Pons (tissue), 1 donor: ENCODE data around the gene ZBTB46.
"Not testable (repeated sequence)": the region's sequence is repeated elsewhere in the genome, so short reads cannot be mapped to it uniquely, and the experiment has no call there.

Experiments
- DNase-seq: peaks from one replicate; pipeline ENCODE4 v3.0.0-alpha.2; 2016; ENCODE audit warnings: low spot score

Gene ZBTB46

GRCh38 chr20:63858393-63859165, 27.5 kb upstream of the ZBTB46 start:
- DNase-seq = no peak

GRCh38 chr20:63857764-63858392, 26.8 kb upstream of the ZBTB46 start:
- no peak for DNase-seq

- no peak for DNase-seq
Measured at GRCh38 chr20:63856098-63856511, 25.0 kb upstream of the ZBTB46 start.

GRCh38 chr20:63855363-63856097, 24.5 kb upstream of the ZBTB46 start:
- DNase-seq = no peak

- no peak for DNase-seq
Measured at GRCh38 chr20:63854766-63855362, 23.8 kb upstream of the ZBTB46 start.

- peak; percentile 32 for DNase-seq
Measured at GRCh38 chr20:63854069-63854765, 23.2 kb upstream of the ZBTB46 start.

- not testable (repeated sequence) for DNase-seq
Measured at GRCh38 chr20:63853733-63854068, 22.6 kb upstream of the ZBTB46 start.

GRCh38 chr20:63851548-63851943, 20.5 kb upstream of the ZBTB46 start:
- DNase-seq = not testable (repeated sequence)

- DNase-seq = no peak
Measured at GRCh38 chr20:63850689-63851547, 19.9 kb upstream of the ZBTB46 start.

GRCh38 chr20:63848003-63848911, 17.2 kb upstream of the ZBTB46 start:
- no peak for DNase-seq

GRCh38 chr20:63847237-63848002, 16.4 kb upstream of the ZBTB46 start:
- DNase-seq = no peak

GRCh38 chr20:63846888-63847236, 15.8 kb upstream of the ZBTB46 start:
- no peak for DNase-seq

GRCh38 chr20:63846128-63846771, 15.2 kb upstream of the ZBTB46 start:
- no peak for DNase-seq

GRCh38 chr20:63844511-63844991, 13.5 kb upstream of the ZBTB46 start:
- no peak for DNase-seq

- no peak for DNase-seq
Measured at GRCh38 chr20:63843778-63844177, 12.7 kb upstream of the ZBTB46 start.

GRCh38 chr20:63843222-63843621, 12.2 kb upstream of the ZBTB46 start:
- no peak for DNase-seq

- DNase-seq = no peak
Measured at GRCh38 chr20:63842258-63842657, 11.2 kb upstream of the ZBTB46 start.

- DNase-seq = no peak
Measured at GRCh38 chr20:63840405-63840828, 9.4 kb upstream of the ZBTB46 start.

- DNase-seq = no peak
Measured at GRCh38 chr20:63839620-63840019, 8.6 kb upstream of the ZBTB46 start.
